IMR-90 (cell line): ENCODE measurements around the gene RIMBP2. TPM values are rescaled to one million over a fixed set of nuclear protein-coding genes. Genes with fewer than 3 reads are reported as not detected.

ENCODE experiments used
- ATAC-seq: fragments of 200-7000 bp; cut with Tn5 transposase; 2 replicates; pipeline ENCODE4 v1.9.1; 2020; ENCODE audit warnings: low read depth, mild to moderate bottlenecking, moderate library complexity
- BruUV-seq: library from RNA; stranded (reverse); fragments of 400-500 nt; replicated peaks from 2 replicates; lab custom pipeline; 2021; lab: Mats Ljungman, UMichigan
- CTCF ChIA-PET: fragments of 300-600 bp; formaldehyde crosslinking; extraction: SDS; loops from one replicate; lab custom pipeline; 2021; ENCODE audit warnings: antibody characterized with exemption; lab: Yijun Ruan, JAX
- POLR2A ChIA-PET: fragments of 300-600 bp; sonication (Branson Sonifier 250); formaldehyde crosslinking; loops from one replicate; lab custom pipeline; 2022; ENCODE audit warnings: antibody characterized with exemption; ENCODE audit not compliant: unreplicated experiment; lab: Charles Lee
- DNase-seq: peaks from one replicate; pipeline ENCODE4 v3.0.0; 2013
- H2AFZ ChIP-seq: replicated peaks from 2 replicates; pipeline ENCODE3; 2013; ENCODE audit warnings: low read length, mild to moderate bottlenecking; ENCODE audit not compliant: poor library complexity
- H2AK5ac ChIP-seq: 2 replicates; pipeline ENCODE4 v1.6.1; 2013; ENCODE audit warnings: low read depth, low read length, inconsistent platforms
- H2AK9ac ChIP-seq: replicated peaks from 2 replicates; pipeline ENCODE3; 2013; ENCODE audit warnings: mild to moderate bottlenecking, low read depth, low read length, moderate library complexity; ENCODE audit not compliant: poor library complexity
- H2BK120ac ChIP-seq: 2 replicates; pipeline ENCODE4 v1.6.1; 2013; ENCODE audit warnings: low read depth, low read length, inconsistent platforms
- H2BK15ac ChIP-seq: 3 replicates; pipeline ENCODE4 v1.6.1; 2013; ENCODE audit warnings: low read depth, low read length, inconsistent platforms
- H2BK20ac ChIP-seq: 2 replicates; pipeline ENCODE4 v1.6.1; 2013; ENCODE audit warnings: low read depth, mild to moderate bottlenecking, inconsistent platforms, low read length, moderate library complexity
- H2BK5ac ChIP-seq: 2 replicates; pipeline ENCODE4 v1.6.1; 2013; ENCODE audit warnings: mild to moderate bottlenecking, low read depth, low read length, inconsistent platforms; ENCODE audit not compliant: poor library complexity, severe bottlenecking
- H3K14ac ChIP-seq: replicated peaks from 2 replicates; pipeline ENCODE4 v1.6.1; 2013; ENCODE audit warnings: low read depth, low read length, inconsistent platforms
- H3K18ac ChIP-seq: 2 replicates; pipeline ENCODE4 v1.6.1; 2013; ENCODE audit warnings: low read depth, low read length, control low read depth
- H3K23ac ChIP-seq: 2 replicates; pipeline ENCODE4 v1.6.1; 2013; ENCODE audit warnings: low read depth, low read length, inconsistent platforms
- H3K27ac ChIP-seq: 2 replicates; pipeline ENCODE4 v1.5.1; 2013; ENCODE audit warnings: mild to moderate bottlenecking, control low read depth, low read length; ENCODE audit not compliant: insufficient read depth
- H3K27me3 ChIP-seq: 2 replicates; pipeline ENCODE4 v1.6.1; 2013; ENCODE audit warnings: low read length; ENCODE audit not compliant: control insufficient read depth, insufficient read depth
- H3K36me3 ChIP-seq: 2 replicates; pipeline ENCODE4 v1.6.1; 2013; ENCODE audit warnings: low read length, mixed read lengths; ENCODE audit not compliant: control insufficient read depth, insufficient read depth
- H3K4ac ChIP-seq: 2 replicates; pipeline ENCODE4 v1.6.1; 2013; ENCODE audit warnings: low read depth, low read length, inconsistent platforms
- H3K4me1 ChIP-seq: 2 replicates; pipeline ENCODE4 v1.6.1; 2013; ENCODE audit warnings: low read length, mixed read lengths; ENCODE audit not compliant: control insufficient read depth, insufficient read depth
- H3K4me2 ChIP-seq: 2 replicates; pipeline ENCODE4 v1.6.1; 2013; ENCODE audit warnings: low read depth, mild to moderate bottlenecking, control low read depth, low read length, moderate library complexity
- H3K4me3 ChIP-seq: 2 replicates; pipeline ENCODE4 v1.5.1; 2013; ENCODE audit warnings: low read depth, mild to moderate bottlenecking, control low read depth, low read length, moderate library complexity; ENCODE audit not compliant: insufficient read depth
- H3K56ac ChIP-seq: 2 replicates; pipeline ENCODE4 v1.6.1; 2013; ENCODE audit warnings: low read length, inconsistent platforms; ENCODE audit not compliant: insufficient read depth; ENCODE audit errors: extremely low read depth
- H3K79me1 ChIP-seq, 2 experiments: 2 replicates each; pipeline ENCODE4 v1.6.1; 2013; ENCODE audit warnings: low read length in 2 of 2, inconsistent platforms in 1 of 2, low read depth in 1 of 2
- H3K9ac ChIP-seq: 2 replicates; pipeline ENCODE4 v1.6.1; 2013; ENCODE audit warnings: low read depth, low read length, control low read depth
- H3K9me1 ChIP-seq: 2 replicates; pipeline ENCODE4 v1.6.1; 2013; ENCODE audit warnings: low read length, inconsistent platforms; ENCODE audit not compliant: insufficient read depth
- H3K9me3 ChIP-seq: 2 replicates; pipeline ENCODE4 v1.6.1; 2013; ENCODE audit warnings: low read length; ENCODE audit not compliant: control insufficient read depth, insufficient read depth
- H4K20me1 ChIP-seq: 2 replicates; pipeline ENCODE4 v1.6.1; 2013; ENCODE audit warnings: low read length, inconsistent platforms; ENCODE audit not compliant: insufficient read depth
- H4K5ac ChIP-seq: 2 replicates; pipeline ENCODE4 v1.6.1; 2013; ENCODE audit warnings: mild to moderate bottlenecking, low read depth, low read length, control low read depth
- H4K8ac ChIP-seq, 2 experiments: 2 replicates each; pipeline ENCODE4 v1.6.1; 2013; ENCODE audit warnings: low read depth in 2 of 2, low read length in 2 of 2, control low read depth in 1 of 2, inconsistent platforms in 1 of 2
- H4K91ac ChIP-seq: 2 replicates; pipeline ENCODE4 v1.6.1; 2013; ENCODE audit warnings: low read depth, low read length, inconsistent platforms; ENCODE audit not compliant: insufficient read depth
- BHLHE40 ChIP-seq: fragments of 150-350 bp; IDR thresholded peaks from 2 replicates; pipeline ENCODE4 v1.6.1; 2016; ENCODE audit warnings: mild to moderate bottlenecking, low read depth, low read length
- MAFK ChIP-seq: IDR thresholded peaks from 2 replicates; pipeline ENCODE4 v1.6.1; 2012; ENCODE audit warnings: low read depth, low read length, improper control_type of control experiment
- MAZ ChIP-seq: IDR thresholded peaks from 2 replicates; pipeline ENCODE4 v1.6.1; 2012; ENCODE audit warnings: low read depth, mild to moderate bottlenecking, low read length, improper control_type of control experiment, moderate library complexity, borderline replicate concordance
- MXI1 ChIP-seq: IDR thresholded peaks from 2 replicates; pipeline ENCODE4 v1.6.1; 2012; ENCODE audit warnings: low read depth, mild to moderate bottlenecking, low read length, moderate library complexity, borderline replicate concordance
- NFE2L2 ChIP-seq: fragments of 150-350 bp; IDR thresholded peaks from 2 replicates; pipeline ENCODE4 v1.6.1; 2016; ENCODE audit warnings: low read depth, mild to moderate bottlenecking, low read length
- RAD21 ChIP-seq: IDR thresholded peaks from 2 replicates; pipeline ENCODE4 v1.6.1; 2012; ENCODE audit warnings: low read length, improper control_type of control experiment
- RCOR1 ChIP-seq: IDR thresholded peaks from 2 replicates; pipeline ENCODE4 v1.6.1; 2012; ENCODE audit warnings: mild to moderate bottlenecking, low read length, improper control_type of control experiment; ENCODE audit not compliant: insufficient replicate concordance
- RFX5 ChIP-seq: IDR thresholded peaks from 2 replicates; pipeline ENCODE4 v1.8.0; 2012; ENCODE audit warnings: low read depth, mild to moderate bottlenecking, low read length, moderate library complexity
- SMC3 ChIP-seq: fragments of 150-350 bp; IDR thresholded peaks from 2 replicates; pipeline ENCODE4 v1.6.1; 2016; ENCODE audit warnings: low read depth, mild to moderate bottlenecking, antibody characterized with exemption, low read length, moderate library complexity
- WGBS, 2 experiments: methylation state at CpG; one replicate each; pipeline versions ENCODE4 v1.1.5 to v1.1.7; 2013; ENCODE audit warnings: missing lambda C conversion rate in 2 of 2; ENCODE audit not compliant: insufficient read length in 1 of 2; ENCODE audit errors: extremely low coverage in 2 of 2; 5-methylcytosine and 5-hydroxymethylcytosine counted together
- dilution Hi-C: fragments of 300-500 bp; cut with HindIII; formaldehyde crosslinking; loops from one replicate; pipeline ENCODE4 v1.14.3; 2018; ENCODE audit warnings: low sequenced_read_pairs; ENCODE audit not compliant: unreplicated experiment
- in situ Hi-C: fragments of 300-500 bp; cut with MboI; formaldehyde crosslinking; loops from 3 replicates; pipeline ENCODE4 v1.14.3; 2019; ENCODE audit warnings: low sequenced_read_pairs, inconsistent platforms, mixed read lengths
- intact Hi-C: fragments of 100-400 bp; cut with micrococcal nuclease; formaldehyde crosslinking; loops from 2 replicates; pipeline ENCODE4 v1.10.0; 2022
- polyA plus RNA-seq, 3 experiments: library from polyadenylated mRNA; depleted of rRNA; stranded (reverse); fragments of >200 nt; gene quantifications; 2 replicates each; pipeline ENCODE4 v1.2.3, GENCODE V29; 2012; ENCODE audit warnings: low replicate concordance in 1 of 3
- total RNA-seq: library from RNA; depleted of rRNA; stranded (reverse); fragments of >200 nt; gene quantifications from 2 replicates; pipeline ENCODE4 v1.2.3, GENCODE V29; 2012
- TF ChIP-seq, protein P1 (sequence below): fragments of 150-350 bp; IDR thresholded peaks from 2 replicates; pipeline ENCODE4 v1.6.1; 2016; ENCODE audit warnings: low read depth, mild to moderate bottlenecking, low read length, moderate library complexity, borderline replicate concordance
- TF ChIP-seq, protein P2 (sequence below): conservative IDR thresholded peaks from 2 replicates; pipeline ENCODE4 v1.5.1; 2012; ENCODE audit warnings: mild to moderate bottlenecking, low read depth, low read length, improper control_type of control experiment

Gene RIMBP2
- total and polyA plus RNA-seq, 2 of the 4 experiments (the other 2 are of a cell fraction): not detected

DNA sequence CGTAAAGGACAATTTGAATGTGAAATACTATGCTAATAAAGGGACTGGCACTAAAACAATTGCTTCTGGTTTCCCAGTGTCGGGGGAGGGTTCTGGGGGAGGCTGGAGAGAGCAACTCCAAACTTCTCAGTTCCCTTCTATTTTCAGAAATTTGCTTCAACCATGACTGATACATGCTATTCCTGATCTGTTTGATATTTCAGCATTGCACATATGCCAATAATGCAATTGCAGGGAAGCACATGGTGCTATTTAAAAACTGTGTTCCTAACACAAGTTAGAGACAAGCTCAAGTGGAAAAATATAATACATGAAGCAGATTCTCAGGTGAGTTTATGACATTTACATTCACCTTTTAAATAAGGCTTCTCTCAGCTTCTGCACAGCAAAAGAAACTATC, 188.9 kb downstream of the RIMBP2 start:
- Histone ChIP-seq H4K91ac (no peak overlapping the region), H3K14ac (no peak overlapping the region), H3K9me3 (peaks cover 27% of the 10 kb centered on the region), H2BK15ac (no peak overlapping the region), H3K79me1 (no peaks in the 10 kb centered on the region), H3K4me3 (no peak overlapping the region), H3K9ac (no peak overlapping the region), H2AFZ (no peak overlapping the region), H3K36me3 (no peaks in the 10 kb centered on the region), H3K56ac (no peak overlapping the region), H2BK120ac (no peak overlapping the region), H4K5ac (no peak overlapping the region), H3K23ac (no peak overlapping the region), H3K4me2 (no peak overlapping the region), H2AK5ac (no peak overlapping the region), H3K27me3 (no peaks in the 10 kb centered on the region), H3K9me1 (no peaks in the 10 kb centered on the region), H3K4ac (no peak overlapping the region), H3K4me1 (no peaks in the 10 kb centered on the region), H4K20me1 (no peaks in the 10 kb centered on the region), H4K8ac (no peak overlapping the region), H2AK9ac (no peak overlapping the region), H3K18ac (no peak overlapping the region), H3K27ac (no peak overlapping the region), H2BK20ac (no peak overlapping the region), H2BK5ac (no peak overlapping the region)
- in situ Hi-C loops: no loop called here
- no CpG with 5 or more reads among the region's 2 CpGs for WGBS, 2 experiments
- intact Hi-C loops: no loop called here
- BruUV-seq: no TSS peak
- DNase-seq (no peak), ATAC-seq (no peak)
- TF ChIP-seq RFX5 (no peak), BHLHE40 (no peak), MAFK (no peak), MAZ (no peak), MXI1 (no peak), RCOR1 (no peak), RAD21 (no peak), NFE2L2 (no peak), SMC3 (no peak)
- TF ChIP-seq, protein P1, sequence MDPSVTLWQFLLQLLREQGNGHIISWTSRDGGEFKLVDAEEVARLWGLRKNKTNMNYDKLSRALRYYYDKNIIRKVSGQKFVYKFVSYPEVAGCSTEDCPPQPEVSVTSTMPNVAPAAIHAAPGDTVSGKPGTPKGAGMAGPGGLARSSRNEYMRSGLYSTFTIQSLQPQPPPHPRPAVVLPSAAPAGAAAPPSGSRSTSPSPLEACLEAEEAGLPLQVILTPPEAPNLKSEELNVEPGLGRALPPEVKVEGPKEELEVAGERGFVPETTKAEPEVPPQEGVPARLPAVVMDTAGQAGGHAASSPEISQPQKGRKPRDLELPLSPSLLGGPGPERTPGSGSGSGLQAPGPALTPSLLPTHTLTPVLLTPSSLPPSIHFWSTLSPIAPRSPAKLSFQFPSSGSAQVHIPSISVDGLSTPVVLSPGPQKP: no peak
- TF ChIP-seq, protein P2, sequence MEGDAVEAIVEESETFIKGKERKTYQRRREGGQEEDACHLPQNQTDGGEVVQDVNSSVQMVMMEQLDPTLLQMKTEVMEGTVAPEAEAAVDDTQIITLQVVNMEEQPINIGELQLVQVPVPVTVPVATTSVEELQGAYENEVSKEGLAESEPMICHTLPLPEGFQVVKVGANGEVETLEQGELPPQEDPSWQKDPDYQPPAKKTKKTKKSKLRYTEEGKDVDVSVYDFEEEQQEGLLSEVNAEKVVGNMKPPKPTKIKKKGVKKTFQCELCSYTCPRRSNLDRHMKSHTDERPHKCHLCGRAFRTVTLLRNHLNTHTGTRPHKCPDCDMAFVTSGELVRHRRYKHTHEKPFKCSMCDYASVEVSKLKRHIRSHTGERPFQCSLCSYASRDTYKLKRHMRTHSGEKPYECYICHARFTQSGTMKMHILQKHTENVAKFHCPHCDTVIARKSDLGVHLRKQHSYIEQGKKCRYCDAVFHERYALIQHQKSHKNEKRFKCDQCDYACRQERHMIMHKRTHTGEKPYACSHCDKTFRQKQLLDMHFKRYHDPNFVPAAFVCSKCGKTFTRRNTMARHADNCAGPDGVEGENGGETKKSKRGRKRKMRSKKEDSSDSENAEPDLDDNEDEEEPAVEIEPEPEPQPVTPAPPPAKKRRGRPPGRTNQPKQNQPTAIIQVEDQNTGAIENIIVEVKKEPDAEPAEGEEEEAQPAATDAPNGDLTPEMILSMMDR: no peak
- CTCF ChIA-PET: no interaction called here
- dilution Hi-C loops: no loop called here
- POLR2A ChIA-PET: no interaction called here
